Liver (tissue), 9 donors: ENCODE measurements around the gene DTX4. TPM values are rescaled to one million over a fixed set of nuclear protein-coding genes. Genes with fewer than 3 reads are reported as not detected.
A peak's percentile ranks its signal among the peaks of the same experiment; 100 is the strongest.

Source experiments
- DNase-seq: peaks from one replicate; pipeline ENCODE4 v3.0.0-alpha.2; 2017; ENCODE audit warnings: low spot score
- H3K27ac ChIP-seq, 2 donors: one replicate each; pipeline ENCODE4 v1.7.0; 2013; ENCODE audit warnings: inconsistent platforms in 2 of 2, low read length in 2 of 2, control low read depth in 1 of 2, low read depth in 1 of 2, mild to moderate bottlenecking in 1 of 2
- H3K27me3 ChIP-seq, 4 donors: one replicate each; pipeline versions ENCODE4 v1.6.1 to v1.7.0; 2013; ENCODE audit warnings: low read length in 3 of 4, inconsistent platforms in 1 of 4, mild to moderate bottlenecking in 1 of 4, moderate library complexity in 1 of 4; ENCODE audit not compliant: control insufficient read depth in 4 of 4, insufficient read depth in 4 of 4
- H3K36me3 ChIP-seq, 4 donors: one replicate each; pipeline versions ENCODE4 v1.6.1 to v1.7.0; 2013; ENCODE audit warnings: low read length in 3 of 4, mild to moderate bottlenecking in 3 of 4, low read depth in 1 of 4, moderate library complexity in 1 of 4; ENCODE audit not compliant: control insufficient read depth in 4 of 4, insufficient read depth in 3 of 4
- H3K4me1 ChIP-seq, 4 donors: one replicate each; pipeline versions ENCODE4 v1.6.1 to v1.7.0; 2013; ENCODE audit warnings: low read length in 3 of 4, mild to moderate bottlenecking in 3 of 4, moderate library complexity in 1 of 4; ENCODE audit not compliant: control insufficient read depth in 4 of 4, insufficient read depth in 4 of 4
- H3K4me3 ChIP-seq, 3 donors: one replicate each; pipeline versions ENCODE4 v1.6.1 to v1.7.0; 2013; ENCODE audit warnings: low read length in 3 of 3, control low read depth in 1 of 3, low read depth in 1 of 3, mild to moderate bottlenecking in 1 of 3
- H3K9ac ChIP-seq, 2 donors: one replicate each; pipeline ENCODE4 v1.7.0; 2013; ENCODE audit warnings: low read length in 2 of 2, mild to moderate bottlenecking in 2 of 2, moderate library complexity in 2 of 2, control low read depth in 1 of 2, low read depth in 1 of 2
- H3K9me3 ChIP-seq, 4 donors: one replicate each; pipeline versions ENCODE4 v1.6.1 to v1.7.0; 2013; ENCODE audit warnings: low read length in 3 of 4; ENCODE audit not compliant: control insufficient read depth in 4 of 4
- EGR1 ChIP-seq, 2 donors: IDR thresholded peaks; 2 replicates each; pipeline ENCODE4 v1.6.1; 2016 to 2018; ENCODE audit warnings: antibody characterized with exemption in 2 of 2, low read depth in 2 of 2
- FOXA1 ChIP-seq: IDR thresholded peaks from 2 replicates; pipeline ENCODE4 v1.6.1; 2016; ENCODE audit warnings: antibody characterized with exemption
- FOXA2 ChIP-seq: IDR thresholded peaks from 2 replicates; pipeline ENCODE4 v1.6.1; 2016; ENCODE audit warnings: antibody characterized with exemption
- GABPA ChIP-seq, 2 donors: IDR thresholded peaks in 1 of 2; conservative IDR thresholded peaks in 1 of 2; 2 replicates each; pipeline ENCODE4 v1.6.1; 2016; ENCODE audit warnings: antibody characterized with exemption in 2 of 2, mild to moderate bottlenecking in 1 of 2, moderate library complexity in 1 of 2
- HNF4A ChIP-seq, 2 donors: conservative IDR thresholded peaks; 2 replicates each; pipeline ENCODE4 v1.6.1; 2016; ENCODE audit warnings: antibody characterized with exemption in 2 of 2, mild to moderate bottlenecking in 2 of 2
- HNF4G ChIP-seq: IDR thresholded peaks from 2 replicates; pipeline ENCODE4 v1.6.1; 2016; ENCODE audit warnings: antibody characterized with exemption
- JUND ChIP-seq, 2 donors: IDR thresholded peaks; 2 replicates each; pipeline ENCODE4 v1.6.1; 2016; ENCODE audit warnings: antibody characterized with exemption in 2 of 2
- MAX ChIP-seq: IDR thresholded peaks from 2 replicates; pipeline ENCODE4 v1.6.1; 2016; ENCODE audit warnings: antibody characterized with exemption
- NR2F2 ChIP-seq: IDR thresholded peaks from 2 replicates; pipeline ENCODE4 v1.6.1; 2016; ENCODE audit warnings: antibody characterized with exemption
- RAD21 ChIP-seq, 2 donors: IDR thresholded peaks; 2 replicates each; pipeline ENCODE4 v1.6.1; 2016; ENCODE audit warnings: antibody characterized with exemption in 2 of 2, mild to moderate bottlenecking in 2 of 2
- RXRA ChIP-seq, 2 donors: IDR thresholded peaks; 2 replicates each; pipeline ENCODE4 v1.6.1; 2017 to 2018; ENCODE audit warnings: antibody characterized with exemption in 2 of 2, mild to moderate bottlenecking in 1 of 2
- SP1 ChIP-seq: IDR thresholded peaks from 2 replicates; pipeline ENCODE4 v1.6.1; 2018; ENCODE audit warnings: antibody characterized with exemption, mild to moderate bottlenecking
- TAF1 ChIP-seq: conservative IDR thresholded peaks from 2 replicates; pipeline ENCODE4 v1.6.1; 2016; ENCODE audit warnings: antibody characterized with exemption, mild to moderate bottlenecking
- YY1 ChIP-seq: IDR thresholded peaks from 2 replicates; pipeline ENCODE4 v1.6.1; 2016; ENCODE audit warnings: antibody characterized with exemption, mild to moderate bottlenecking
- WGBS: extraction: QIAGEN DNeasy Blood & Tissue Kit; methylation state at CpG from one replicate; pipeline ENCODE4 v1.1.7; 2013; 5-methylcytosine and 5-hydroxymethylcytosine counted together
- polyA plus RNA-seq, 2 donors: library from polyadenylated mRNA; stranded (reverse) in 1 of 2; unstranded in 1 of 2; fragments of 200-250 nt in 1 of 2; fragments of >200 nt in 1 of 2; fragmentation: Nextera tagmentation in 1 of 2; extraction: Ambion mirVana in 1 of 2; gene quantifications; one replicate each; pipeline versions ENCODE4 v1.2.1 to v1.2.3, GENCODE V29; 2013 to 2015
- total RNA-seq, 2 donors: library from RNA; depleted of rRNA; stranded (reverse); fragments of >200 nt; gene quantifications; one replicate each; pipeline ENCODE4 v1.2.3, GENCODE V29; 2014
- TF ChIP-seq, protein P1 (sequence below): IDR thresholded peaks from 2 replicates; pipeline ENCODE4 v1.6.1; 2016; ENCODE audit warnings: antibody characterized with exemption, mild to moderate bottlenecking
- TF ChIP-seq, protein P2 (sequence below): fragments of 150-350 bp; IDR thresholded peaks from 2 replicates; pipeline ENCODE4 v1.5.1; 2017; ENCODE audit warnings: improper control_type of control experiment, low read depth, low read length; ENCODE audit not compliant: missing input control
- TF ChIP-seq, protein P3 (sequence below): IDR thresholded peaks from 2 replicates; pipeline ENCODE4 v1.6.1; 2016; ENCODE audit warnings: antibody characterized with exemption
- TF ChIP-seq, protein P4 (sequence below): IDR thresholded peaks from 2 replicates; pipeline ENCODE4 v1.6.1; 2016; ENCODE audit warnings: antibody characterized with exemption
- donor health status: healthy.
- donor health status: healthy.
- donor health status: healthy.
- donor health status: healthy.
- donor health status: healthy.

Gene DTX4
- total and polyA plus RNA-seq, 4 donors = 7.5 to 21.4 (median 14.3) TPM

- H3K4me3 ChIP-seq = no peak overlapping the region
- no peak overlapping the region for H3K9ac ChIP-seq
- TF ChIP-seq FOXA1 = no peak
- TF ChIP-seq, protein P1, sequence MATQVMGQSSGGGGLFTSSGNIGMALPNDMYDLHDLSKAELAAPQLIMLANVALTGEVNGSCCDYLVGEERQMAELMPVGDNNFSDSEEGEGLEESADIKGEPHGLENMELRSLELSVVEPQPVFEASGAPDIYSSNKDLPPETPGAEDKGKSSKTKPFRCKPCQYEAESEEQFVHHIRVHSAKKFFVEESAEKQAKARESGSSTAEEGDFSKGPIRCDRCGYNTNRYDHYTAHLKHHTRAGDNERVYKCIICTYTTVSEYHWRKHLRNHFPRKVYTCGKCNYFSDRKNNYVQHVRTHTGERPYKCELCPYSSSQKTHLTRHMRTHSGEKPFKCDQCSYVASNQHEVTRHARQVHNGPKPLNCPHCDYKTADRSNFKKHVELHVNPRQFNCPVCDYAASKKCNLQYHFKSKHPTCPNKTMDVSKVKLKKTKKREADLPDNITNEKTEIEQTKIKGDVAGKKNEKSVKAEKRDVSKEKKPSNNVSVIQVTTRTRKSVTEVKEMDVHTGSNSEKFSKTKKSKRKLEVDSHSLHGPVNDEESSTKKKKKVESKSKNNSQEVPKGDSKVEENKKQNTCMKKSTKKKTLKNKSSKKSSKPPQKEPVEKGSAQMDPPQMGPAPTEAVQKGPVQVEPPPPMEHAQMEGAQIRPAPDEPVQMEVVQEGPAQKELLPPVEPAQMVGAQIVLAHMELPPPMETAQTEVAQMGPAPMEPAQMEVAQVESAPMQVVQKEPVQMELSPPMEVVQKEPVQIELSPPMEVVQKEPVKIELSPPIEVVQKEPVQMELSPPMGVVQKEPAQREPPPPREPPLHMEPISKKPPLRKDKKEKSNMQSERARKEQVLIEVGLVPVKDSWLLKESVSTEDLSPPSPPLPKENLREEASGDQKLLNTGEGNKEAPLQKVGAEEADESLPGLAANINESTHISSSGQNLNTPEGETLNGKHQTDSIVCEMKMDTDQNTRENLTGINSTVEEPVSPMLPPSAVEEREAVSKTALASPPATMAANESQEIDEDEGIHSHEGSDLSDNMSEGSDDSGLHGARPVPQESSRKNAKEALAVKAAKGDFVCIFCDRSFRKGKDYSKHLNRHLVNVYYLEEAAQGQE = no peak
- no peak for TF ChIP-seq HNF4A (conservative IDR thresholded peaks at IDR 0.05)
- TF ChIP-seq TAF1 = no peak
- no peak for TF ChIP-seq NR2F2
- no peak for TF ChIP-seq RXRA (IDR thresholded peaks at IDR 0.05)
- TF ChIP-seq MAX = no peak
- no peak for TF ChIP-seq RAD21 (IDR thresholded peaks at IDR 0.05)
- TF ChIP-seq, protein P2, sequence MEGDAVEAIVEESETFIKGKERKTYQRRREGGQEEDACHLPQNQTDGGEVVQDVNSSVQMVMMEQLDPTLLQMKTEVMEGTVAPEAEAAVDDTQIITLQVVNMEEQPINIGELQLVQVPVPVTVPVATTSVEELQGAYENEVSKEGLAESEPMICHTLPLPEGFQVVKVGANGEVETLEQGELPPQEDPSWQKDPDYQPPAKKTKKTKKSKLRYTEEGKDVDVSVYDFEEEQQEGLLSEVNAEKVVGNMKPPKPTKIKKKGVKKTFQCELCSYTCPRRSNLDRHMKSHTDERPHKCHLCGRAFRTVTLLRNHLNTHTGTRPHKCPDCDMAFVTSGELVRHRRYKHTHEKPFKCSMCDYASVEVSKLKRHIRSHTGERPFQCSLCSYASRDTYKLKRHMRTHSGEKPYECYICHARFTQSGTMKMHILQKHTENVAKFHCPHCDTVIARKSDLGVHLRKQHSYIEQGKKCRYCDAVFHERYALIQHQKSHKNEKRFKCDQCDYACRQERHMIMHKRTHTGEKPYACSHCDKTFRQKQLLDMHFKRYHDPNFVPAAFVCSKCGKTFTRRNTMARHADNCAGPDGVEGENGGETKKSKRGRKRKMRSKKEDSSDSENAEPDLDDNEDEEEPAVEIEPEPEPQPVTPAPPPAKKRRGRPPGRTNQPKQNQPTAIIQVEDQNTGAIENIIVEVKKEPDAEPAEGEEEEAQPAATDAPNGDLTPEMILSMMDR = no peak
- no peak for TF ChIP-seq YY1
- no peak for TF ChIP-seq FOXA2
- TF ChIP-seq, protein P3, sequence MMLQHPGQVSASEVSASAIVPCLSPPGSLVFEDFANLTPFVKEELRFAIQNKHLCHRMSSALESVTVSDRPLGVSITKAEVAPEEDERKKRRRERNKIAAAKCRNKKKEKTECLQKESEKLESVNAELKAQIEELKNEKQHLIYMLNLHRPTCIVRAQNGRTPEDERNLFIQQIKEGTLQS = no peak
- TF ChIP-seq HNF4G = no peak
- TF ChIP-seq SP1 = no peak
- TF ChIP-seq, protein P4, sequence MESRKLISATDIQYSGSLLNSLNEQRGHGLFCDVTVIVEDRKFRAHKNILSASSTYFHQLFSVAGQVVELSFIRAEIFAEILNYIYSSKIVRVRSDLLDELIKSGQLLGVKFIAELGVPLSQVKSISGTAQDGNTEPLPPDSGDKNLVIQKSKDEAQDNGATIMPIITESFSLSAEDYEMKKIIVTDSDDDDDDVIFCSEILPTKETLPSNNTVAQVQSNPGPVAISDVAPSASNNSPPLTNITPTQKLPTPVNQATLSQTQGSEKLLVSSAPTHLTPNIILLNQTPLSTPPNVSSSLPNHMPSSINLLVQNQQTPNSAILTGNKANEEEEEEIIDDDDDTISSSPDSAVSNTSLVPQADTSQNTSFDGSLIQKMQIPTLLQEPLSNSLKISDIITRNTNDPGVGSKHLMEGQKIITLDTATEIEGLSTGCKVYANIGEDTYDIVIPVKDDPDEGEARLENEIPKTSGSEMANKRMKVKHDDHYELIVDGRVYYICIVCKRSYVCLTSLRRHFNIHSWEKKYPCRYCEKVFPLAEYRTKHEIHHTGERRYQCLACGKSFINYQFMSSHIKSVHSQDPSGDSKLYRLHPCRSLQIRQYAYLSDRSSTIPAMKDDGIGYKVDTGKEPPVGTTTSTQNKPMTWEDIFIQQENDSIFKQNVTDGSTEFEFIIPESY = no peak
- no peak for TF ChIP-seq GABPA (IDR thresholded peaks at IDR 0.05 in 1 of 2, conservative IDR thresholded peaks at IDR 0.05 in 1 of 2)
- TF ChIP-seq JUND (IDR thresholded peaks at IDR 0.05) = no peak
- no peak for TF ChIP-seq EGR1 (IDR thresholded peaks at IDR 0.05; ENCODE audit: low read depth in 2 of 2)
- no peaks in the 10 kb centered on the region for H3K27me3 ChIP-seq
- peak overlapping the region in 1 of 2 donors; percentile 51 for H3K27ac ChIP-seq
- no peaks in the 10 kb centered on the region for H3K36me3 ChIP-seq
- no peak for DNase-seq
- WGBS = 69% methylated on average over 1 of the region's 1 CpG
- H3K4me1 ChIP-seq = no peaks in the 10 kb centered on the region
- no peaks in the 10 kb centered on the region for H3K9me3 ChIP-seq
These were observed 53.1 kb downstream of the DTX4 start for GRCh38 chr11:59225017-59225416.
